PC-3 (cell line): Measurements from ENCODE around the gene U2AF1L4. TPM values are rescaled to one million over a fixed set of nuclear protein-coding genes. Genes with fewer than 3 reads are reported as not detected.

ENCODE experiments used
- ATAC-seq: fragments of 200-7000 bp; cut with Tn5 transposase; 2 replicates; pipeline ENCODE4 v1.9.1; 2020; ENCODE audit warnings: mild to moderate bottlenecking, moderate library complexity
- BruUV-seq: library from RNA; stranded (reverse); fragments of 400-500 nt; replicated peaks from 2 replicates; lab custom pipeline; 2021; lab: Mats Ljungman, UMichigan
- CTCF ChIA-PET: fragments of 300-600 bp; sonication (Branson Sonifier 250); formaldehyde crosslinking; loops from one replicate; lab custom pipeline; 2022; ENCODE audit warnings: antibody characterized with exemption; lab: Charles Lee
- POLR2A ChIA-PET: fragments of 300-600 bp; sonication (Branson Sonifier 250); formaldehyde crosslinking; loops from one replicate; lab custom pipeline; 2022; ENCODE audit warnings: antibody characterized with exemption; ENCODE audit not compliant: unreplicated experiment; lab: Charles Lee
- DNase-seq: peaks from one replicate; pipeline ENCODE4 v3.0.0-alpha.2; 2015
- H2AFZ ChIP-seq: fragments of 300-600 bp; sonication (generic); 2 replicates; pipeline ENCODE4 v1.6.0; 2016; ENCODE audit warnings: antibody characterized with exemption, low read length
- H3F3A ChIP-seq: fragments of 300-600 bp; sonication (generic); one replicate; pipeline ENCODE4 v1.6.0; 2017; ENCODE audit warnings: antibody characterized with exemption, low read length, control low read depth, mild to moderate bottlenecking; ENCODE audit not compliant: unreplicated experiment
- H3K27ac ChIP-seq: fragments of 300-600 bp; sonication (generic); 2 replicates; pipeline ENCODE4 v1.5.1; 2016; ENCODE audit warnings: mild to moderate bottlenecking, low read length
- H3K27me3 ChIP-seq: fragments of 300-600 bp; sonication (generic); 2 replicates; pipeline ENCODE4 v1.6.1; 2016; ENCODE audit warnings: low read length, mixed read lengths
- H3K36me3 ChIP-seq: fragments of 300-600 bp; sonication (generic); 2 replicates; pipeline ENCODE4 v1.6.1; 2016; ENCODE audit warnings: low read depth, mixed run types, low read length, mixed read lengths
- H3K4me1 ChIP-seq: fragments of 300-600 bp; sonication (generic); 2 replicates; pipeline ENCODE4 v1.5.1; 2016; ENCODE audit warnings: low read length; ENCODE audit not compliant: insufficient read depth
- H3K4me2 ChIP-seq: fragments of 300-600 bp; sonication (generic); 2 replicates; pipeline ENCODE4 v1.6.0; 2016; ENCODE audit warnings: low read length
- H3K4me3 ChIP-seq: fragments of 300-600 bp; sonication (generic); 2 replicates; pipeline ENCODE4 v1.5.1; 2016; ENCODE audit warnings: mild to moderate bottlenecking, low read length, mixed read lengths
- H3K79me2 ChIP-seq: fragments of 300-600 bp; sonication (generic); 2 replicates; pipeline ENCODE4 v1.6.1; 2017; ENCODE audit warnings: low read length, mixed read lengths
- H3K9ac ChIP-seq: fragments of 300-600 bp; sonication (generic); 2 replicates; pipeline ENCODE4 v1.6.0; 2016; ENCODE audit warnings: mild to moderate bottlenecking, low read length
- H3K9me2 ChIP-seq: fragments of 300-600 bp; sonication (generic); replicated peaks from 2 replicates; pipeline ENCODE4 v1.6.1; 2016; ENCODE audit warnings: mixed run types, low read length, mixed read lengths
- H3K9me3 ChIP-seq: fragments of 300-600 bp; sonication (generic); 2 replicates; pipeline ENCODE4 v1.6.1; 2016; ENCODE audit warnings: low read length, mixed read lengths
- H4K20me1 ChIP-seq: fragments of 300-600 bp; sonication (generic); 2 replicates; pipeline ENCODE4 v1.6.1; 2016; ENCODE audit warnings: low read length, mixed read lengths
- CTCF ChIP-seq: fragments of 300-600 bp; sonication (generic); conservative IDR thresholded peaks from 2 replicates; pipeline ENCODE4 v1.5.1; 2017; ENCODE audit warnings: antibody characterized with exemption, low read depth, mild to moderate bottlenecking, low read length
- EZH2 ChIP-seq: fragments of 300-600 bp; sonication (generic); IDR thresholded peaks from one replicate; pipeline ENCODE4 v1.6.1; 2017; ENCODE audit warnings: antibody characterized with exemption, mild to moderate bottlenecking, low read length; ENCODE audit not compliant: unreplicated experiment
- EZH2phosphoT487 ChIP-seq: fragments of 300-600 bp; sonication (generic); IDR thresholded peaks from 2 replicates; pipeline ENCODE4 v1.6.1; 2018; ENCODE audit warnings: mild to moderate bottlenecking, antibody characterized with exemption, low read length, borderline replicate concordance
- intact Hi-C: fragments of 100-400 bp; cut with micrococcal nuclease; formaldehyde crosslinking; loops from 2 replicates; pipeline ENCODE4 v1.9.0; 2023
- total RNA-seq: library from RNA; depleted of rRNA; stranded (reverse); fragments of >200 nt; gene quantifications from 2 replicates; pipeline ENCODE4 v1.2.3, GENCODE V29; 2014

Gene U2AF1L4
- total RNA-seq, 1 experiment from 2014 or later = 7.8 TPM

GRCh38 chr19:35727053-35727955 is 17.9 kb downstream of the U2AF1L4 start:
- Histone ChIP-seq H3K4me1 (no peaks in the 10 kb centered on the region), H3K4me3 (no peak overlapping the region), H3K9me2 (no peaks in the 10 kb centered on the region), H3K36me3 (peaks cover 5% of the 10 kb centered on the region), H3K9ac (no peak overlapping the region), H3F3A (no peaks in the 10 kb centered on the region), H3K79me2 (no peaks in the 10 kb centered on the region), H3K27me3 (no peaks in the 10 kb centered on the region), H3K9me3 (no peaks in the 10 kb centered on the region), H3K4me2 (no peak overlapping the region), H3K27ac (no peak overlapping the region), H2AFZ (no peak overlapping the region), H4K20me1 (no peaks in the 10 kb centered on the region)
- CTCF ChIA-PET = no interaction called here
- TF ChIP-seq CTCF (no peak), EZH2 (no peak), EZH2phosphoT487 (no peak)
- POLR2A ChIA-PET = no interaction called here
- DNase-seq = no peak
- BruUV-seq = no TSS peak
- intact Hi-C loops = no loop called here
- ATAC-seq = no peak

- H3K9ac ChIP-seq = no peak overlapping the region
- H3K4me2 ChIP-seq = no peak overlapping the region
- no peak for DNase-seq
- no peaks in the 10 kb centered on the region for H4K20me1 ChIP-seq
- no peak overlapping the region for H2AFZ ChIP-seq
- no peak for TF ChIP-seq EZH2phosphoT487
- no peak for TF ChIP-seq CTCF
- TF ChIP-seq EZH2 = no peak
- no peaks in the 10 kb centered on the region for H3F3A ChIP-seq
- H3K27me3 ChIP-seq = no peaks in the 10 kb centered on the region
- H3K9me2 ChIP-seq = no peaks in the 10 kb centered on the region
- peaks cover 5% of the 10 kb centered on the region for H3K36me3 ChIP-seq
- ChIA-PET CTCF (no interaction called here), POLR2A (no interaction called here)
- intact Hi-C loops = no loop called here
- ATAC-seq = no peak
- no peaks in the 10 kb centered on the region for H3K9me3 ChIP-seq
- H3K27ac ChIP-seq = no peak overlapping the region
- no peaks in the 10 kb centered on the region for H3K79me2 ChIP-seq
- no peak overlapping the region for H3K4me3 ChIP-seq
- BruUV-seq = no TSS peak
- no peaks in the 10 kb centered on the region for H3K4me1 ChIP-seq
Observed at GRCh38 chr19:35725216-35725861, 19.9 kb downstream of the U2AF1L4 start.
